CD14-positive monocyte (primary cell): ENCODE results near the gene CIPC. TPM values are rescaled to one million over a fixed set of nuclear protein-coding genes. Genes with fewer than 3 reads are reported as not detected.

ENCODE experiments used
- DNase-seq, 3 donors: peaks; one replicate each; pipeline ENCODE4 v3.0.0-alpha.2; 2011 to 2022
- H2AFZ ChIP-seq: 2 replicates; pipeline ENCODE4 v1.6.0; 2012; ENCODE audit warnings: mild to moderate bottlenecking, low read depth, low read length, inconsistent platforms; ENCODE audit not compliant: insufficient read depth, poor library complexity, severe bottlenecking
- H3K27ac ChIP-seq, 2 donors: 1 replicate in 1 of 2; 2 replicates in 1 of 2; pipeline ENCODE4 v1.5.1; 2012 to 2013; ENCODE audit warnings: low read length in 2 of 2, control low read depth in 1 of 2, inconsistent platforms in 1 of 2, low read depth in 1 of 2, mild to moderate bottlenecking in 1 of 2
- H3K27me3 ChIP-seq, 2 donors: one replicate each; pipeline versions ENCODE4 v1.6.0 to v1.6.1; 2011 to 2013; ENCODE audit warnings: low read length in 2 of 2; ENCODE audit not compliant: control insufficient read depth in 2 of 2, insufficient read depth in 2 of 2
- H3K36me3 ChIP-seq, 2 donors: replicated peaks in 1 of 2; 1 replicate in 1 of 2; 2 replicates in 1 of 2; pipeline versions ENCODE4 v1.5.1 to v1.6.1; 2012 to 2013; ENCODE audit warnings: low read length in 2 of 2, control low read depth in 1 of 2, inconsistent platforms in 1 of 2, mild to moderate bottlenecking in 1 of 2; ENCODE audit not compliant: insufficient read depth in 2 of 2, control insufficient read depth in 1 of 2
- H3K4me1 ChIP-seq, 2 donors: 1 replicate in 1 of 2; 2 replicates in 1 of 2; pipeline versions ENCODE4 v1.5.1 to v1.6.1; 2012 to 2013; ENCODE audit warnings: low read length in 2 of 2, control low read depth in 1 of 2, inconsistent platforms in 1 of 2, mild to moderate bottlenecking in 1 of 2, moderate library complexity in 1 of 2; ENCODE audit not compliant: insufficient read depth in 2 of 2, control insufficient read depth in 1 of 2
- H3K4me2 ChIP-seq: replicated peaks from 2 replicates; pipeline ENCODE3; 2012; ENCODE audit warnings: low read length, moderate library complexity, mild to moderate bottlenecking; ENCODE audit not compliant: poor library complexity, severe bottlenecking; ENCODE audit errors: extremely low read depth
- H3K4me3 ChIP-seq, 3 experiments: fragments of 200-600 bp in 1 of 3; sonication (generic) in 1 of 3; replicated peaks in 1 of 3; 1 replicate in 2 of 3; 2 replicates in 1 of 3; pipeline ENCODE4 v1.5.1; 2011 to 2013; ENCODE audit warnings: low read length in 3 of 3, mild to moderate bottlenecking in 3 of 3, control low read depth in 2 of 3, low read depth in 2 of 3, inconsistent platforms in 1 of 3, moderate library complexity in 1 of 3
- H3K79me2 ChIP-seq: 2 replicates; pipeline ENCODE4 v1.6.0; 2012; ENCODE audit warnings: mild to moderate bottlenecking, control low read depth, inconsistent platforms, low read length, moderate library complexity; ENCODE audit not compliant: insufficient read depth
- H3K9ac ChIP-seq: 2 replicates; pipeline ENCODE4 v1.6.0; 2017; ENCODE audit warnings: low read length, mild to moderate bottlenecking; ENCODE audit not compliant: insufficient read depth, poor library complexity, severe bottlenecking
- H3K9me3 ChIP-seq, 2 donors: replicated peaks in 1 of 2; 1 replicate in 1 of 2; 2 replicates in 1 of 2; pipeline versions ENCODE4 v1.5.1 to v1.6.1; 2012 to 2013; ENCODE audit warnings: low read length in 2 of 2, control low read depth in 1 of 2; ENCODE audit not compliant: control insufficient read depth in 1 of 2, insufficient read depth in 1 of 2
- H4K20me1 ChIP-seq: 2 replicates; pipeline ENCODE4 v1.6.0; 2012; ENCODE audit warnings: mild to moderate bottlenecking, low read length, control low read depth, moderate library complexity; ENCODE audit not compliant: insufficient read depth
- H3K27ac Mint-ChIP-seq, 7 donors: one replicate each; pipeline ENCODE4 v1.8.0; 2020; ENCODE audit warnings: mild to moderate bottlenecking in 7 of 7, mixed read lengths in 7 of 7, moderate library complexity in 6 of 7, inconsistent platforms in 2 of 7
- H3K27me3 Mint-ChIP-seq, 3 donors: one replicate each; pipeline ENCODE4 v1.8.0; 2021 to 2022; ENCODE audit warnings: low read depth in 3 of 3, mild to moderate bottlenecking in 3 of 3, mixed read lengths in 3 of 3, moderate library complexity in 3 of 3, inconsistent platforms in 1 of 3
- H3K36me3 Mint-ChIP-seq, 2 donors: one replicate each; pipeline ENCODE4 v1.8.0; 2020; ENCODE audit warnings: mixed read lengths in 2 of 2, inconsistent platforms in 1 of 2, mild to moderate bottlenecking in 1 of 2
- H3K4me1 Mint-ChIP-seq: one replicate; pipeline ENCODE4 v1.8.0; 2020; ENCODE audit warnings: mild to moderate bottlenecking, mixed read lengths
- H3K4me3 Mint-ChIP-seq, 2 donors: one replicate each; pipeline ENCODE4 v1.8.0; 2020; ENCODE audit warnings: mild to moderate bottlenecking in 2 of 2, mixed read lengths in 2 of 2, moderate library complexity in 1 of 2
- H3K9me3 Mint-ChIP-seq, 7 donors: one replicate each; pipeline ENCODE4 v1.8.0; 2020 to 2022; ENCODE audit warnings: mixed read lengths in 7 of 7, mild to moderate bottlenecking in 6 of 7, moderate library complexity in 6 of 7, inconsistent platforms in 2 of 7
- WGBS: methylation state at CpG from one replicate; pipeline ENCODE4 v1.1.5; 2013; ENCODE audit warnings: missing lambda C conversion rate; ENCODE audit not compliant: insufficient coverage; 5-methylcytosine and 5-hydroxymethylcytosine counted together
- intact Hi-C, 2 donors: fragments of 100-400 bp; cut with micrococcal nuclease; formaldehyde crosslinking; loops; one replicate each; pipeline versions ENCODE4 v1.15.0 to v1.15.1; 2023
- polyA plus RNA-seq, 3 donors: library from polyadenylated mRNA; depleted of rRNA in 1 of 3; unstranded in 2 of 3; stranded (reverse) in 1 of 3; fragments of 300-500 nt in 2 of 3; fragments of >200 nt in 1 of 3; fragmentation: Illumina TruSeq in 2 of 3; gene quantifications; 1 replicate in 2 of 3; 2 replicates in 1 of 3; pipeline ENCODE4 v1.2.3, GENCODE V29; 2012 to 2021
- TF ChIP-seq, protein P1 (sequence below): fragments of 200-600 bp; IDR thresholded peaks from one replicate; pipeline ENCODE4 v1.8.0; 2022; ENCODE audit warnings: antibody characterized with exemption, mild to moderate bottlenecking

CIPC gene
- polyA plus RNA-seq, 3 donors, result 4.4 to 11.2 (median 7.0) TPM

DNA sequence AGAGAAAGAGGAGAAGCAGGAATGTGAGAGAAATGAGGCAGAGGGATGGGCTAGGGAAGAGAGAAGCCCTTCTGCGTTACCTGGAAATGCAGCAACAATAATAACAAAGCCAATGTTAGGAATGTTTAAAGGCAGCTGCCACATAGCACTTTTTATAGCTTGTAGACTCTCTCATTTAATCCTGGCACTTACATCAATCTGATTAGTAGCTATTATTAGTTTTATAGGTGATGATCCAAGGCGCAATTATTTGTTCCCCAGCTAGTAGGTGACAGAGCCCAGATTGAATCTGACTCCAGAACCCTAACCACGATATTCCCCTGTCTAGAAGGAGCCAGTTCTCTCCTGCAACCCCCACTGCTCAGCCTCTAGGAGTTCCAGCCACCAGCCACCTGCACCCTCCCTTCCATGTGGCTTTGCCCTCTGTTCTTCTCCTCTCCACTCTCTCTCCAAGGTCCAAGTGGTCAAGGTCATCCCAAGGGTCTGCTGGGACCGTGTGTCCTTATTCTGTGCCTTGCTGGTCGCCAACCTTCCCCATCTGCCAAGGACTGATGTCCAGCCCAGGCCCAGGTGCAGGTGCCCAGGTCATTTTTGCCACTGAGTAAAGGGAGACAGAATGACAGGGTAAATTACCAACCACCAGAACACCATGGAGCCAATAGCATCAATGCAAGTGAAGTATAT lies 29.4 kb upstream of the CIPC start:
- peaks cover 7 to 8% (median 7%) of the 10 kb centered on the region in 3 donors for H3K27me3 Mint-ChIP-seq
- H3K9me3 ChIP-seq, result no peaks in the 10 kb centered on the region
- no peak overlapping the region for H3K27ac ChIP-seq
- intact Hi-C loops, result loop anchor here in 1 of 2 donors (5.0 kb wide), 2 partner anchors 121 to 156 kb away; no protein-coding TSS in a partner anchor
- TF ChIP-seq, protein P1, sequence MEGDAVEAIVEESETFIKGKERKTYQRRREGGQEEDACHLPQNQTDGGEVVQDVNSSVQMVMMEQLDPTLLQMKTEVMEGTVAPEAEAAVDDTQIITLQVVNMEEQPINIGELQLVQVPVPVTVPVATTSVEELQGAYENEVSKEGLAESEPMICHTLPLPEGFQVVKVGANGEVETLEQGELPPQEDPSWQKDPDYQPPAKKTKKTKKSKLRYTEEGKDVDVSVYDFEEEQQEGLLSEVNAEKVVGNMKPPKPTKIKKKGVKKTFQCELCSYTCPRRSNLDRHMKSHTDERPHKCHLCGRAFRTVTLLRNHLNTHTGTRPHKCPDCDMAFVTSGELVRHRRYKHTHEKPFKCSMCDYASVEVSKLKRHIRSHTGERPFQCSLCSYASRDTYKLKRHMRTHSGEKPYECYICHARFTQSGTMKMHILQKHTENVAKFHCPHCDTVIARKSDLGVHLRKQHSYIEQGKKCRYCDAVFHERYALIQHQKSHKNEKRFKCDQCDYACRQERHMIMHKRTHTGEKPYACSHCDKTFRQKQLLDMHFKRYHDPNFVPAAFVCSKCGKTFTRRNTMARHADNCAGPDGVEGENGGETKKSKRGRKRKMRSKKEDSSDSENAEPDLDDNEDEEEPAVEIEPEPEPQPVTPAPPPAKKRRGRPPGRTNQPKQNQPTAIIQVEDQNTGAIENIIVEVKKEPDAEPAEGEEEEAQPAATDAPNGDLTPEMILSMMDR, result peak; percentile 24
- no peak overlapping the region for H3K9ac ChIP-seq
- peaks cover 5 to 11% of the 10 kb centered on the region in 2 donors for H3K4me1 ChIP-seq
- H3K4me3 ChIP-seq, result no peak overlapping the region
- peak overlapping the region in 1 of 2 donors; percentile 6 for H3K4me3 Mint-ChIP-seq
- H3K36me3 ChIP-seq, result no peaks in the 10 kb centered on the region
- WGBS, result 94% methylated on average over 3 of the region's 5 CpGs
- H3K27ac Mint-ChIP-seq, result no peak overlapping the region
- H4K20me1 ChIP-seq, result no peaks in the 10 kb centered on the region
- DNase-seq, result no peak
- no peak overlapping the region for H3K4me2 ChIP-seq
- H3K27me3 ChIP-seq, result no peaks in the 10 kb centered on the region
- H3K9me3 Mint-ChIP-seq, result no peaks in the 10 kb centered on the region
- peaks cover 12% of the 10 kb centered on the region for H3K4me1 Mint-ChIP-seq
- H3K79me2 ChIP-seq, result no peaks in the 10 kb centered on the region
- no peak overlapping the region for H2AFZ ChIP-seq
- no peaks in the 10 kb centered on the region for H3K36me3 Mint-ChIP-seq

DNA sequence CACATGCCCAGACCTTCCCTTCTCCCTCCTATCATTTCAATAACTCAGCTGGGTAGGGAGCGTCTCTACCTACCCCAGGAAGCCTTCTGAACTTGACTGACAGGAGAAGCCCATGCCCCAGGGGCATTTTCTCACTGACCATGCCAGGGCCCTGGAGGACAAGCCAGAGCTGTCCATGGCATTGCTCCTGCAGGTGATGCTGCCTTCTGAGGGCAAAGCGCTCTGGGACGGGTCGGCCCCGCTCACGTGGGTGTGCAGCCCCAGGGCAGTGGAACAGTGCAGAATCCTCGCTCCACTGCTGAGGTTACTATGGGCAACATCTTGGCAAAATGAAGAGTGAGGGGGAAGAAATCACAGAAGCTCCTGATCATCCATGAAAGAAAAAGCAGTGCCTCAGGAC lies 28.5 kb upstream of the CIPC start:
- no peak overlapping the region for H3K4me3 ChIP-seq
- H3K36me3 Mint-ChIP-seq, result no peaks in the 10 kb centered on the region
- no peaks in the 10 kb centered on the region for H4K20me1 ChIP-seq
- H3K27me3 ChIP-seq, result no peaks in the 10 kb centered on the region
- no peak overlapping the region for H2AFZ ChIP-seq
- no peak overlapping the region for H3K4me3 Mint-ChIP-seq
- peaks cover 12% of the 10 kb centered on the region for H3K4me1 Mint-ChIP-seq
- peak overlapping the region in 1 of 7 donors; percentile 16 for H3K27ac Mint-ChIP-seq
- peaks cover 4 to 8% (median 7%) of the 10 kb centered on the region in 3 donors for H3K27me3 Mint-ChIP-seq
- intact Hi-C loops, result loop anchor here in 1 of 2 donors (5.0 kb wide), 2 partner anchors 122 to 157 kb away; no protein-coding TSS in a partner anchor
- no peak overlapping the region for H3K4me2 ChIP-seq
- no peak overlapping the region for H3K9ac ChIP-seq
- no peaks in the 10 kb centered on the region for H3K36me3 ChIP-seq
- H3K9me3 Mint-ChIP-seq, result peaks cover 0 to 3% (median 0%) of the 10 kb centered on the region in 7 donors
- TF ChIP-seq, protein P1, result no peak
- no peak overlapping the region for H3K27ac ChIP-seq
- H3K9me3 ChIP-seq, result no peaks in the 10 kb centered on the region
- H3K79me2 ChIP-seq, result no peaks in the 10 kb centered on the region
- DNase-seq, result no peak
- H3K4me1 ChIP-seq, result peaks cover 5 to 11% of the 10 kb centered on the region in 2 donors
- 100% methylated on average over 6 of the region's 7 CpGs for WGBS
